Vagina (tissue), 2 donors: Measurements from ENCODE around the gene TAF4B. TPM values are rescaled to one million over a fixed set of nuclear protein-coding genes. Genes with fewer than 3 reads are reported as not detected.

Experiments used
- DNase-seq, 2 donors: peaks; one replicate each; pipeline ENCODE4 v3.0.0-alpha.2; 2017; ENCODE audit errors: extremely low spot score in 2 of 2
- H3K27ac ChIP-seq: fragments of 200-600 bp; sonication (generic); one replicate; pipeline ENCODE4 v1.5.1; 2019
- H3K27me3 ChIP-seq: fragments of 200-600 bp; sonication (generic); one replicate; pipeline ENCODE4 v1.5.1; 2019
- H3K36me3 ChIP-seq, 2 donors: fragments of 200-600 bp; sonication (generic); one replicate each; pipeline ENCODE4 v1.5.1; 2017 to 2019
- H3K4me1 ChIP-seq: fragments of 200-600 bp; sonication (generic); one replicate; pipeline ENCODE4 v1.5.1; 2019
- H3K4me3 ChIP-seq, 2 donors: fragments of 200-600 bp; sonication (generic); 1 replicate in 1 of 2; 2 replicates in 1 of 2; pipeline ENCODE4 v1.5.1; 2016 to 2019
- H3K9me3 ChIP-seq: fragments of 200-600 bp; sonication (generic); one replicate; pipeline ENCODE4 v1.5.1; 2019
- POLR2A ChIP-seq, 2 donors: fragments of 450-650 bp; IDR thresholded peaks; one replicate each; pipeline ENCODE4 v1.6.1; 2017; ENCODE audit warnings: antibody characterized with exemption in 2 of 2, mild to moderate bottlenecking in 2 of 2, moderate library complexity in 2 of 2
- POLR2AphosphoS5 ChIP-seq, 2 donors: sonication (generic); formaldehyde crosslinking; IDR thresholded peaks; one replicate each; pipeline ENCODE4 v1.9.0; 2017; ENCODE audit warnings: antibody characterized with exemption in 2 of 2, mild to moderate bottlenecking in 2 of 2, low read depth in 1 of 2; ENCODE audit not compliant: insufficient read depth in 1 of 2
- intact Hi-C: fragments of 100-400 bp; cut with DNase I; formaldehyde crosslinking; loops from one replicate; pipeline ENCODE4 v1.15.1; 2023
- total RNA-seq: library from RNA; depleted of rRNA; stranded (reverse); fragments of >200 nt; gene quantifications from one replicate; pipeline ENCODE4 v1.2.3, GENCODE V29; 2016
- TF ChIP-seq, protein P1 (sequence below), 3 experiments: fragments of 450-650 bp in 2 of 3; fragments of 200-600 bp in 1 of 3; sonication (generic) in 1 of 3; IDR thresholded peaks; one replicate each; pipeline ENCODE4 v1.5.1; 2017 to 2019; ENCODE audit warnings: antibody characterized with exemption in 3 of 3, mild to moderate bottlenecking in 2 of 3, moderate library complexity in 2 of 3

The TAF4B gene
- total RNA-seq, 1 donor from 2014 or later: 16.0 TPM

DNA sequence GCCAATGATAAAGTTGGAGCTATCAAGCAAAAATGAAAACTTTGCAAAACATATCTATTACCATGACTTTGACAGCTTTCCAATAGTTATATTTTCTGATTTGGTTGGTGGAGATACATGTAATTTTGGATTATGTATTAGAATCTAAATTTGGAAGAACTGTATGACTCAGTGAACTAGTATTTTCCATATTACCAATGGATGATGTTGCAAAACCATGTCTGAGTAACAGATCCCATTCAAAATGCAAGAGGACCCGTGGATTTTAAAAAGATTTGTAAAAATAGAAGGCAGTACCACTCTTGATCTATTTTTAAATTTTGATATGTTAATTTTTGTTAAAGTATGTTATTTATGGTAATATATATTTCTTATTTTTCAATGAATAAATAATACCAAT, 83.0 kb downstream of the TAF4B start:
- TF ChIP-seq, protein P1, sequence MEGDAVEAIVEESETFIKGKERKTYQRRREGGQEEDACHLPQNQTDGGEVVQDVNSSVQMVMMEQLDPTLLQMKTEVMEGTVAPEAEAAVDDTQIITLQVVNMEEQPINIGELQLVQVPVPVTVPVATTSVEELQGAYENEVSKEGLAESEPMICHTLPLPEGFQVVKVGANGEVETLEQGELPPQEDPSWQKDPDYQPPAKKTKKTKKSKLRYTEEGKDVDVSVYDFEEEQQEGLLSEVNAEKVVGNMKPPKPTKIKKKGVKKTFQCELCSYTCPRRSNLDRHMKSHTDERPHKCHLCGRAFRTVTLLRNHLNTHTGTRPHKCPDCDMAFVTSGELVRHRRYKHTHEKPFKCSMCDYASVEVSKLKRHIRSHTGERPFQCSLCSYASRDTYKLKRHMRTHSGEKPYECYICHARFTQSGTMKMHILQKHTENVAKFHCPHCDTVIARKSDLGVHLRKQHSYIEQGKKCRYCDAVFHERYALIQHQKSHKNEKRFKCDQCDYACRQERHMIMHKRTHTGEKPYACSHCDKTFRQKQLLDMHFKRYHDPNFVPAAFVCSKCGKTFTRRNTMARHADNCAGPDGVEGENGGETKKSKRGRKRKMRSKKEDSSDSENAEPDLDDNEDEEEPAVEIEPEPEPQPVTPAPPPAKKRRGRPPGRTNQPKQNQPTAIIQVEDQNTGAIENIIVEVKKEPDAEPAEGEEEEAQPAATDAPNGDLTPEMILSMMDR (IDR thresholded peaks at IDR 0.05): no peak
- TF ChIP-seq POLR2AphosphoS5 (IDR thresholded peaks at IDR 0.05; ENCODE audit: insufficient read depth in 1 of 2, low read depth in 1 of 2): no peak
- no peak for TF ChIP-seq POLR2A (IDR thresholded peaks at IDR 0.05)
- Histone ChIP-seq H3K27ac (no peak overlapping the region), H3K4me3 (no peak overlapping the region), H3K36me3 (no peaks in the 10 kb centered on the region), H3K27me3 (no peaks in the 10 kb centered on the region), H3K4me1 (no peaks in the 10 kb centered on the region), H3K9me3 (no peaks in the 10 kb centered on the region)
- intact Hi-C loops: no loop called here
- DNase-seq: no peak

DNA sequence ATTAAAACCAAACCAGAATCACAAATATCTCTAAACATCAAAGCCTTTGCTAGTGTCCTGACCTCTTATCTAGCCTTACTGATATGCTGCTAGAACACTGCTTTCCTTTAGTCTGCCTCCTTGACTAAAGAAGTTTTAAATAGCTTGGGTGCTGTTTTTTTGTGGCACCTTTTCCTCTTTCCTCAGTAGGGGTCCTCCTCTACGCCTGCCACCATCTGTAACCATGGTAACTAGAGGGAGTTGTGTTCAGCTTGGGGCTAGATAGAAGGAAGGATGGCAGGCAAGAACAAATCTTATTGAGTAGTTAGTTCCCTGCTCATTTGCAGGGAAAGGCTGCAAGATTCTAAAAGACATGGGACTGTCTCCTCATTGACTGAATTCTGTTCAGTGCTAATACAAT, 86.0 kb downstream of the TAF4B start:
- H3K27me3 ChIP-seq: no peaks in the 10 kb centered on the region
- H3K9me3 ChIP-seq: no peaks in the 10 kb centered on the region
- H3K4me1 ChIP-seq: no peaks in the 10 kb centered on the region
- H3K36me3 ChIP-seq: no peaks in the 10 kb centered on the region
- no peak for TF ChIP-seq POLR2A (IDR thresholded peaks at IDR 0.05)
- TF ChIP-seq, protein P1 (IDR thresholded peaks at IDR 0.05): no peak
- no peak for TF ChIP-seq POLR2AphosphoS5 (IDR thresholded peaks at IDR 0.05; ENCODE audit: insufficient read depth in 1 of 2, low read depth in 1 of 2)
- intact Hi-C loops: no loop called here
- H3K4me3 ChIP-seq: no peak overlapping the region
- no peak overlapping the region for H3K27ac ChIP-seq
- DNase-seq: no peak

DNA sequence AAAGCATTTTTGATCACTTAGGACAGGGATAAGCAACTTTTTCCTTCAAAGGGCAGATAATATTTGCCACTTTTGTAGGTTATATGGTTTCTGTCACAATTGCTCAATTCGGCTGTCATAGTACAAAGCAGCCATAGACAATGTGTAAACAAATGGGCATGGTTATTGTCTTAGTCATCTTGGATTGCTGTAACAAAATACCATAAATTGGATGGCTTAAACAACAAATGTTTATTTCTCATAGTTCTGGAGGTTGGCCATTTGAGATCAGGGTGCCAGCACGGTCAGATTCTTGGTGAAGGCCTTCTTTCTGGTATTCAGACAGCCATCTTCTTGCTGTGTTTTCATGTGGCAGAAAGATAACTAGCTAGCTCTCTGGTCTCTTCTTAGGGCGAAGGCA, 91.2 kb downstream of the TAF4B start:
- H3K4me1 ChIP-seq: no peaks in the 10 kb centered on the region
- no peak overlapping the region for H3K27ac ChIP-seq
- intact Hi-C loops: no loop called here
- no peak for DNase-seq
- H3K27me3 ChIP-seq: no peaks in the 10 kb centered on the region
- no peaks in the 10 kb centered on the region for H3K9me3 ChIP-seq
- TF ChIP-seq POLR2A (IDR thresholded peaks at IDR 0.05): no peak
- TF ChIP-seq POLR2AphosphoS5 (IDR thresholded peaks at IDR 0.05; ENCODE audit: insufficient read depth in 1 of 2, low read depth in 1 of 2): no peak
- TF ChIP-seq, protein P1 (IDR thresholded peaks at IDR 0.05): no peak
- no peaks in the 10 kb centered on the region for H3K36me3 ChIP-seq
- no peak overlapping the region for H3K4me3 ChIP-seq

DNA sequence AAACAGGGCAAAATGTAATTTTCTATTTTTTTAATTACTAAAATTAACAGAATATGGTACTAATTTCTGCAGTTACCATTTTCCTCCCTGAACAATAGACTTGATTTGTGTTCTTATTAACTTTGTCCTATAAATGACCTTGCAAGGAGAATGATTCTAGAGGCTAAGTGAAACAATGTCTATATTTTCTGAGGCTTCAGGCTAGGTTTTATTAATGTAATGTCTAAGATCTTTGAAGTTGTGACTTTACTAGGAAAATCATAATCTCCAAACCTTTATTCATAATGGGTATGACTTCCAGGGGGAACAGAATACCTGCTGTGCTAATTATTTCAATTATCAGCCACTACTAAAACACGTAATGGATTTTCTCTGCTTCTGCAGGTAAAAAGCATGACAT, 94.4 kb downstream of the TAF4B start:
- intact Hi-C loops: no loop called here
- Histone ChIP-seq H3K9me3 (no peaks in the 10 kb centered on the region), H3K4me3 (no peak overlapping the region), H3K27me3 (no peaks in the 10 kb centered on the region), H3K27ac (no peak overlapping the region), H3K4me1 (no peaks in the 10 kb centered on the region), H3K36me3 (no peaks in the 10 kb centered on the region)
- TF ChIP-seq, protein P1 (IDR thresholded peaks at IDR 0.05): no peak
- TF ChIP-seq POLR2A (IDR thresholded peaks at IDR 0.05): no peak
- no peak for TF ChIP-seq POLR2AphosphoS5 (IDR thresholded peaks at IDR 0.05; ENCODE audit: insufficient read depth in 1 of 2, low read depth in 1 of 2)
- no peak for DNase-seq

DNA sequence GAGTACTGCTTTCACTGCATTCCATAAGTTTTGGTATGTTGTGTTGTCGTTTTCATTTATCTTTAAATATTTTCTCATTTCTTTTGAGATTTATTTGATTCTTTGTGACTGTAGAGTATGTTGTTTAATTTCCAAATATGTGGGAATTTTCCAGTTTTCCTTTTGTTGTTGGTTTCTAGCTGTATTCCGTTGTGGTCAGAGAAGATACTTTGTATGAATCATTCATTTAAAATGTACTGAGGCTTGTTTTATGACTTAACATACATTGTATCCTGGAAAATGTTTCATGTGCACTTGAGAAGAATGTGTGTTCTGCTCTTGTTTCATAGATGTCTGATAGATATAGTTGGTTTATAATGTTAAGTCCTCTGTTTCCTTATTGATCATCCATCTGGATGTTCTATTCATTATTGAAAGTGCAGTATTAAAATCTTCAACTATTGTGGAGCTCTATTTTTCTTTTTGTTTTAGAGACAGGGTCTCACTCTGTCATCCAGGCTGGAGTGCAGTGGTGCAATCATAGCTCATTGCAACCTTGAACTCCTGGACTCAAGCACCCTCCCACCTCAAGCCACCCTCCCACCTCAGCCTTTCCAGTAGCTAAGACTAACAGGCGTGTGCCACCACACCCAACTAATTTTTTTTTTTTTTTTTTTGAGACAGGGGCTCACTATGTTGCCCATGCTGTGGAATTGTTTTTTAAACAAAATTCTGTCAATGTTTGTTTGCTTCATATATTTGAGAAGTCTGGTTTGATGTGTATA, 96.8 kb downstream of the TAF4B start:
- TF ChIP-seq POLR2A (IDR thresholded peaks at IDR 0.05): no peak
- TF ChIP-seq, protein P1 (IDR thresholded peaks at IDR 0.05): no peak
- TF ChIP-seq POLR2AphosphoS5 (IDR thresholded peaks at IDR 0.05; ENCODE audit: insufficient read depth in 1 of 2, low read depth in 1 of 2): no peak
- no peak overlapping the region for H3K4me3 ChIP-seq
- no peak overlapping the region for H3K27ac ChIP-seq
- no peaks in the 10 kb centered on the region for H3K36me3 ChIP-seq
- DNase-seq: no peak
- intact Hi-C loops: no loop called here
- no peaks in the 10 kb centered on the region for H3K9me3 ChIP-seq
- no peaks in the 10 kb centered on the region for H3K27me3 ChIP-seq
- H3K4me1 ChIP-seq: no peaks in the 10 kb centered on the region
